H9 (cell line): ENCODE measurements around the gene PC. TPM values are rescaled to one million over a fixed set of nuclear protein-coding genes. Genes with fewer than 3 reads are reported as not detected.

Experiments used
- DNase-seq: peaks from one replicate; pipeline ENCODE4 v3.0.0-alpha.2; 2017
- H2AFZ ChIP-seq: one replicate; pipeline ENCODE4 v1.6.1; 2013; ENCODE audit warnings: mild to moderate bottlenecking, low read length, control low read depth, moderate library complexity
- H2AK5ac ChIP-seq: 2 replicates; pipeline ENCODE4 v1.6.1; 2013; ENCODE audit warnings: low read length, control low read depth, mixed read lengths; ENCODE audit not compliant: insufficient read length
- H2BK120ac ChIP-seq: one replicate; pipeline ENCODE4 v1.6.1; 2013; ENCODE audit warnings: low read depth, mild to moderate bottlenecking, low read length, control low read depth, inconsistent platforms; ENCODE audit not compliant: poor library complexity, severe bottlenecking
- H2BK12ac ChIP-seq: 2 replicates; pipeline ENCODE4 v1.6.1; 2013; ENCODE audit warnings: low read length, control low read depth, mixed read lengths, low read depth; ENCODE audit not compliant: insufficient read length
- H2BK15ac ChIP-seq: 2 replicates; pipeline ENCODE4 v1.6.1; 2013; ENCODE audit warnings: low read depth, low read length, control low read depth
- H2BK20ac ChIP-seq: one replicate; pipeline ENCODE4 v1.6.1; 2013; ENCODE audit warnings: low read depth, mild to moderate bottlenecking, low read length, control low read depth, inconsistent platforms; ENCODE audit not compliant: poor library complexity, severe bottlenecking
- H2BK5ac ChIP-seq: 2 replicates; pipeline ENCODE4 v1.6.1; 2013; ENCODE audit warnings: low read length, control low read depth, mixed read lengths; ENCODE audit not compliant: insufficient read length
- H3K14ac ChIP-seq: 2 replicates; pipeline ENCODE4 v1.6.1; 2013; ENCODE audit warnings: low read length, control low read depth; ENCODE audit not compliant: insufficient read depth
- H3K18ac ChIP-seq: 2 replicates; pipeline ENCODE4 v1.6.1; 2013; ENCODE audit warnings: low read depth, mild to moderate bottlenecking, mixed read lengths, low read length, control low read depth; ENCODE audit not compliant: insufficient read length
- H3K23ac ChIP-seq: 2 replicates; pipeline ENCODE4 v1.6.1; 2013; ENCODE audit warnings: low read length, control low read depth, mixed read lengths, low read depth; ENCODE audit not compliant: insufficient read length
- H3K23me2 ChIP-seq: 2 replicates; pipeline ENCODE4 v1.6.1; 2013; ENCODE audit warnings: low read depth, mild to moderate bottlenecking, mixed read lengths, low read length, control low read depth; ENCODE audit not compliant: insufficient read length, poor library complexity, severe bottlenecking
- H3K27ac ChIP-seq: 2 replicates; pipeline ENCODE4 v1.5.1; 2013; ENCODE audit warnings: low read length, control low read depth, mixed read lengths, low read depth; ENCODE audit not compliant: insufficient read length
- H3K27me3 ChIP-seq: 2 replicates; pipeline ENCODE4 v1.6.1; 2013; ENCODE audit warnings: low read length, control low read depth, inconsistent platforms; ENCODE audit not compliant: insufficient read depth
- H3K4ac ChIP-seq: 2 replicates; pipeline ENCODE4 v1.6.1; 2013; ENCODE audit warnings: low read depth, mild to moderate bottlenecking, control low read depth, inconsistent platforms, low read length, moderate library complexity
- H3K4me1 ChIP-seq: 2 replicates; pipeline ENCODE4 v1.6.1; 2013; ENCODE audit warnings: low read length, control low read depth, inconsistent platforms; ENCODE audit not compliant: insufficient read depth
- H3K4me2 ChIP-seq: 2 replicates; pipeline ENCODE4 v1.6.1; 2013; ENCODE audit warnings: low read length, control low read depth, mixed read lengths; ENCODE audit not compliant: insufficient read length, insufficient read depth
- H3K56ac ChIP-seq: 2 replicates; pipeline ENCODE4 v1.6.1; 2013; ENCODE audit warnings: low read depth, mild to moderate bottlenecking, mixed read lengths, low read length, control low read depth; ENCODE audit not compliant: insufficient read length
- H3K79me1 ChIP-seq: 2 replicates; pipeline ENCODE4 v1.6.1; 2013; ENCODE audit warnings: low read depth, mild to moderate bottlenecking, moderate library complexity, low read length, control low read depth, inconsistent platforms; ENCODE audit not compliant: insufficient read depth, poor library complexity, severe bottlenecking
- H3K79me2 ChIP-seq: 2 replicates; pipeline ENCODE4 v1.6.1; 2013; ENCODE audit warnings: low read length, control low read depth, inconsistent platforms; ENCODE audit not compliant: insufficient read depth
- H3K9ac ChIP-seq: 2 replicates; pipeline ENCODE4 v1.6.1; 2013; ENCODE audit warnings: low read length, control low read depth, mixed read lengths; ENCODE audit not compliant: insufficient read length; ENCODE audit errors: extremely low read depth
- H3K9me3 ChIP-seq: one replicate; pipeline ENCODE4 v1.6.1; 2013; ENCODE audit warnings: low read depth, low read length, inconsistent platforms; ENCODE audit not compliant: control insufficient read depth
- H3T11ph ChIP-seq: one replicate; pipeline ENCODE4 v1.6.1; 2013; ENCODE audit warnings: mild to moderate bottlenecking, low read length, control low read depth, inconsistent platforms
- H4K20me1 ChIP-seq: one replicate; pipeline ENCODE4 v1.6.1; 2013; ENCODE audit not compliant: control insufficient read depth, insufficient read length, insufficient read depth
- H4K5ac ChIP-seq: 2 replicates; pipeline ENCODE4 v1.6.1; 2013; ENCODE audit warnings: low read depth, mild to moderate bottlenecking, mixed read lengths, low read length, control low read depth; ENCODE audit not compliant: insufficient read length
- H4K8ac ChIP-seq: replicated peaks from 2 replicates; pipeline ENCODE4 v1.6.1; 2013; ENCODE audit warnings: low read length, control low read depth, mixed read lengths, low read depth; ENCODE audit not compliant: insufficient read length
- H4K91ac ChIP-seq: 2 replicates; pipeline ENCODE4 v1.6.1; 2013; ENCODE audit warnings: low read depth, mild to moderate bottlenecking, moderate library complexity, mixed read lengths, low read length, control low read depth; ENCODE audit not compliant: insufficient read length
- H3K27ac Mint-ChIP-seq, 3 experiments: 2 replicates in 2 of 3; 3 replicates in 1 of 3; pipeline ENCODE4 v1.8.0; 2020 to 2021; ENCODE audit warnings: mixed read lengths in 3 of 3, mild to moderate bottlenecking in 1 of 3, moderate library complexity in 1 of 3
- H3K27me3 Mint-ChIP-seq: 2 replicates; pipeline ENCODE4 v1.8.0; 2021; ENCODE audit warnings: low read depth, mild to moderate bottlenecking, moderate library complexity, mixed read lengths
- H3K36me3 Mint-ChIP-seq, 3 experiments: 2 replicates in 2 of 3; 3 replicates in 1 of 3; pipeline ENCODE4 v1.8.0; 2020 to 2021; ENCODE audit warnings: low read depth in 3 of 3, mixed read lengths in 3 of 3; ENCODE audit not compliant: insufficient read depth in 1 of 3
- H3K4me1 Mint-ChIP-seq, 2 experiments: 2 replicates each; pipeline ENCODE4 v1.8.0; 2020; ENCODE audit warnings: mixed read lengths in 2 of 2
- H3K4me3 Mint-ChIP-seq, 2 experiments: 2 replicates in 1 of 2; 3 replicates in 1 of 2; pipeline ENCODE4 v1.8.0; 2020 to 2021; ENCODE audit warnings: mild to moderate bottlenecking in 2 of 2, mixed read lengths in 2 of 2, moderate library complexity in 1 of 2
- H3K9me3 Mint-ChIP-seq, 2 experiments: 2 replicates in 1 of 2; 3 replicates in 1 of 2; pipeline ENCODE4 v1.8.0; 2020; ENCODE audit warnings: mild to moderate bottlenecking in 2 of 2, mixed read lengths in 2 of 2, moderate library complexity in 1 of 2
- CTCF ChIP-seq: fragments of 200-600 bp; sonication (generic); conservative IDR thresholded peaks from 3 replicates; pipeline ENCODE4 v1.8.0; 2021; ENCODE audit warnings: antibody characterized with exemption, mild to moderate bottlenecking
- WGBS: extraction: QIAGEN DNeasy Blood & Tissue Kit; methylation state at CpG from one replicate; pipeline ENCODE4 v1.1.7; 2013; ENCODE audit warnings: missing lambda C conversion rate, low lambda C conversion rate, mixed read lengths; ENCODE audit not compliant: insufficient read length; ENCODE audit errors: extremely low coverage; 5-methylcytosine and 5-hydroxymethylcytosine counted together
- total RNA-seq: library from RNA; stranded (reverse); gene quantifications from 2 replicates; pipeline ENCODE4 v1.2.1, GENCODE V29; 2021

PC gene
- total RNA-seq, 1 experiment from 2014 or later, result 32.6 TPM

GRCh38 chr11:66987158-66987620 is 29.0 kb upstream of the PC start:
- H3K4me1 ChIP-seq, result peaks cover 9% of the 10 kb centered on the region; the same call in 1 of the 2 replicates
- H3K27me3 ChIP-seq, result no peaks in the 10 kb centered on the region
- H4K20me1 ChIP-seq, result no peaks in the 10 kb centered on the region
- H4K91ac ChIP-seq, result no peak overlapping the region
- Mint-ChIP-seq H3K27ac (peak overlapping the region in 2 of 3 experiments; percentile 1 to 60; a peak in 3 of 7 replicates), H3K4me3 (peak overlapping the region in 1 of 2 experiments; percentile 14; a peak in 2 of 5 replicates), H3K36me3 (peaks cover 0 to 8% (median 0%) of the 10 kb centered on the region in 3 experiments; a peak in 2 of 7 replicates), H3K9me3 (no peaks in the 10 kb centered on the region; a peak in 3 of 5 replicates), H3K27me3 (peaks cover 10% of the 10 kb centered on the region), H3K4me1 (peaks cover 17 to 22% of the 10 kb centered on the region in 2 experiments)
- H2BK12ac ChIP-seq, result no peak overlapping the region
- no peak overlapping the region for H3K23ac ChIP-seq
- peak overlapping the region; percentile 31; the same call in 1 of the 2 replicates for H3K14ac ChIP-seq
- H2AK5ac ChIP-seq, result no peak overlapping the region
- no peak overlapping the region for H2BK5ac ChIP-seq
- H3K56ac ChIP-seq, result no peak overlapping the region
- H3K9me3 ChIP-seq, result no peaks in the 10 kb centered on the region
- no peak overlapping the region for H4K8ac ChIP-seq
- no CpG with 5 or more reads among the region's 6 CpGs for WGBS
- no peak overlapping the region for H4K5ac ChIP-seq
- TF ChIP-seq CTCF, result no peak
- H2AFZ ChIP-seq, result no peak overlapping the region
- peaks cover 2% of the 10 kb centered on the region for H3K23me2 ChIP-seq
- H3K4ac ChIP-seq, result no peak overlapping the region
- no peaks in the 10 kb centered on the region for H3K79me2 ChIP-seq
- no peak overlapping the region for H3T11ph ChIP-seq
- peak overlapping the region; percentile 1 for H3K4me2 ChIP-seq
- peak; percentile 78 for DNase-seq
- no peak overlapping the region for H2BK20ac ChIP-seq
- H3K27ac ChIP-seq, result no peak overlapping the region
- H3K9ac ChIP-seq, result no peak overlapping the region
- no peak overlapping the region for H2BK120ac ChIP-seq
- H3K18ac ChIP-seq, result no peak overlapping the region
- no peak overlapping the region for H2BK15ac ChIP-seq
- H3K79me1 ChIP-seq, result no peaks in the 10 kb centered on the region
